OCI-LY7 (cell line): Measurements from ENCODE around the gene CNTRL. TPM values are rescaled to one million over a fixed set of nuclear protein-coding genes. Genes with fewer than 3 reads are reported as not detected.

Source experiments
- BruUV-seq: library from RNA; stranded (reverse); fragments of 400-500 nt; replicated peaks from 2 replicates; lab custom pipeline; 2021; lab: Mats Ljungman, UMichigan
- CTCF ChIA-PET: fragments of 300-600 bp; sonication (Branson Sonifier 250); formaldehyde crosslinking; loops from one replicate; lab custom pipeline; 2022; ENCODE audit warnings: antibody characterized with exemption; ENCODE audit not compliant: unreplicated experiment; lab: Charles Lee
- POLR2A ChIA-PET: fragments of 300-600 bp; sonication (Branson Sonifier 250); formaldehyde crosslinking; loops from one replicate; lab custom pipeline; 2022; ENCODE audit warnings: antibody characterized with exemption; lab: Charles Lee
- DNase-seq: peaks from one replicate; pipeline ENCODE4 v3.0.0-alpha.2; 2015; ENCODE audit warnings: low spot score
- H2AFZ ChIP-seq: fragments of 200-600 bp; sonication (generic), shearing (Covaris generic); 2 replicates; pipeline ENCODE4 v1.6.1; 2014; ENCODE audit warnings: mild to moderate bottlenecking, antibody characterized with exemption, low read length, moderate library complexity
- H3K27ac ChIP-seq: fragments of 200-600 bp; sonication (generic); 2 replicates; pipeline ENCODE4 v1.5.1; 2014; ENCODE audit warnings: mixed run types, low read depth, mild to moderate bottlenecking, moderate library complexity, low read length, inconsistent platforms; ENCODE audit not compliant: poor library complexity, severe bottlenecking
- H3K36me3 ChIP-seq: fragments of 200-600 bp; sonication (generic); 2 replicates; pipeline ENCODE4 v1.6.1; 2014; ENCODE audit warnings: mild to moderate bottlenecking, antibody characterized with exemption, low read length, moderate library complexity, mixed read lengths; ENCODE audit not compliant: insufficient read depth
- H3K4me1 ChIP-seq: fragments of 200-600 bp; sonication (generic); 2 replicates; pipeline ENCODE4 v1.5.1; 2014; ENCODE audit warnings: mild to moderate bottlenecking, low read length; ENCODE audit not compliant: insufficient read depth, poor library complexity, severe bottlenecking
- H3K4me2 ChIP-seq: fragments of 200-600 bp; sonication (generic); 2 replicates; pipeline ENCODE4 v1.6.1; 2014; ENCODE audit warnings: mild to moderate bottlenecking, low read length
- H3K4me3 ChIP-seq: fragments of 200-600 bp; sonication (generic); 2 replicates; pipeline ENCODE4 v1.5.1; 2014; ENCODE audit warnings: mild to moderate bottlenecking, low read depth, low read length; ENCODE audit not compliant: poor library complexity, severe bottlenecking
- H3K79me2 ChIP-seq: fragments of 200-600 bp; sonication (generic); 2 replicates; pipeline ENCODE4 v1.6.1; 2016; ENCODE audit warnings: low read depth, mild to moderate bottlenecking, low read length, moderate library complexity, mixed read lengths; ENCODE audit not compliant: insufficient read depth
- H3K9me2 ChIP-seq: fragments of 200-600 bp; sonication (generic); 2 replicates; pipeline ENCODE4 v1.6.1; 2016; ENCODE audit warnings: mild to moderate bottlenecking, low read length, mixed read lengths; ENCODE audit not compliant: insufficient read depth
- H3K9me3 ChIP-seq: fragments of 200-600 bp; sonication (generic); 2 replicates; pipeline ENCODE4 v1.6.1; 2014; ENCODE audit warnings: mild to moderate bottlenecking, mixed run types, low read length, mixed read lengths
- H4K20me1 ChIP-seq: fragments of 200-600 bp; sonication (generic); 2 replicates; pipeline ENCODE4 v1.6.1; 2014; ENCODE audit warnings: mild to moderate bottlenecking, antibody characterized with exemption, low read length, moderate library complexity, mixed read lengths; ENCODE audit not compliant: insufficient read depth
- CTCF ChIP-seq: fragments of 200-600 bp; sonication (generic); conservative IDR thresholded peaks from 2 replicates; pipeline ENCODE4 v1.5.1; 2014; ENCODE audit warnings: mild to moderate bottlenecking, antibody characterized with exemption, low read length, moderate library complexity, mixed read lengths
- EZH2phosphoT487 ChIP-seq: fragments of 200-600 bp; sonication (generic); IDR thresholded peaks from 2 replicates; pipeline ENCODE4 v1.6.1; 2018; ENCODE audit warnings: low read depth, borderline replicate concordance, mild to moderate bottlenecking, mixed run types, antibody characterized with exemption, low read length, moderate library complexity, mixed read lengths
- intact Hi-C: fragments of 100-400 bp; cut with micrococcal nuclease; formaldehyde crosslinking; loops from one replicate; pipeline ENCODE4 v1.10.0; 2022; ENCODE audit not compliant: unreplicated experiment
- total RNA-seq, 2 experiments: library from RNA; depleted of rRNA in 1 of 2; stranded (reverse); fragments of >200 nt in 1 of 2; shearing (Covaris generic) in 1 of 2; gene quantifications; 2 replicates each; pipeline ENCODE4 v1.2.3, GENCODE V29; 2014 to 2022

Gene CNTRL
- total RNA-seq, 2 experiments from 2014 or later, result 81.4 to 113 TPM

- Histone ChIP-seq H3K9me2 (no peaks in the 10 kb centered on the region), H3K4me3 (no peak overlapping the region), H2AFZ (no peak overlapping the region), H3K27ac (peak overlapping the region; percentile 38), H3K36me3 (peaks cover 92% of the 10 kb centered on the region), H3K79me2 (peaks cover 74% of the 10 kb centered on the region; the same call in 1 of the 2 replicates), H4K20me1 (peaks cover 7% of the 10 kb centered on the region; the same call in 1 of the 2 replicates), H3K4me1 (peaks cover 50% of the 10 kb centered on the region), H3K9me3 (no peaks in the 10 kb centered on the region), H3K4me2 (peak overlapping the region; percentile 36)
- ChIA-PET POLR2A (interaction anchor here (0.6 to 2.6 kb wide), 5 partner anchors 10 to 456 kb away, joined by 3 to 14 read pairs (median 3); no protein-coding TSS in a partner anchor), CTCF (interaction anchor here (0.9 kb wide), 1 partner anchor 14 kb away, joined by 3 read pairs; no protein-coding TSS in a partner anchor)
- DNase-seq, result peak; percentile 41
- intact Hi-C loops, result no loop called here
- TF ChIP-seq CTCF (no peak; the same call in 1 of the 2 replicates), EZH2phosphoT487 (no peak)
- BruUV-seq, result no TSS peak
These were observed 110.5 kb downstream of the CNTRL start for GRCh38 chr9:121185178-121185745.

GRCh38 chr9:121185774-121186403 lies 111.1 kb downstream of the CNTRL start:
- H3K79me2 ChIP-seq, result peaks cover 80% of the 10 kb centered on the region
- TF ChIP-seq EZH2phosphoT487, result no peak
- no peak; the same call in 1 of the 2 replicates for TF ChIP-seq CTCF
- ChIA-PET CTCF (interaction anchor here (0.9 kb wide), 1 partner anchor 14 kb away, joined by 3 read pairs; no protein-coding TSS in a partner anchor), POLR2A (interaction anchor here (0.5 to 2.6 kb wide), 7 partner anchors 9 to 457 kb away, joined by 3 to 14 read pairs (median 3); partner anchors contain the start of gene RAB14)
- peaks cover 14% of the 10 kb centered on the region; the same call in 1 of the 2 replicates for H4K20me1 ChIP-seq
- no peaks in the 10 kb centered on the region for H3K9me3 ChIP-seq
- no peak for DNase-seq
- no TSS peak for BruUV-seq
- H3K27ac ChIP-seq, result peak overlapping the region; percentile 38
- peaks cover 92% of the 10 kb centered on the region for H3K36me3 ChIP-seq
- peaks cover 50% of the 10 kb centered on the region for H3K4me1 ChIP-seq
- H3K4me3 ChIP-seq, result no peak overlapping the region
- intact Hi-C loops, result no loop called here
- no peaks in the 10 kb centered on the region for H3K9me2 ChIP-seq
- peak overlapping the region; percentile 36 for H3K4me2 ChIP-seq
- no peak overlapping the region for H2AFZ ChIP-seq
